Heart left ventricle (tissue), 13 donors: ENCODE results near the gene SRPK2.

Experiments used
- CTCF ChIP-seq, 12 donors: fragments of 200-600 bp; sonication (generic) in 4 of 12; IDR thresholded peaks; one replicate each; pipeline versions ENCODE4 v1.5.0 to v1.8.0; 2018 to 2022; ENCODE audit warnings: antibody characterized with exemption in 12 of 12, mild to moderate bottlenecking in 5 of 12
- POLR2A ChIP-seq, 2 donors: fragments of 450-650 bp; IDR thresholded peaks; one replicate each; pipeline ENCODE4 v1.6.1; 2017; ENCODE audit warnings: antibody characterized with exemption in 2 of 2, mild to moderate bottlenecking in 2 of 2, moderate library complexity in 2 of 2
- donor health status: ischemic (EF 13 %, LVEDD 7.1; RV severe dilation, severe dysfunction).
- donor health status: DM: no; HTN: yes; CAD: no.
- donor health status: DM: no; HTN: no; CAD: no.
- donor health status: ischemic (EF 25% LVEDD 6.9; RV normal size, moderate dysfunction).
- donor health status: ischemic (EF 25% LVEDD 5.7; RV mildly dilated, moderate dysfunction).
- donor health status: ischemic (EF 35%, LVEDD 5.7; RV mildly dilated, moderate dysfunction).
- donor health status: nonischemic (EF 11% LVEDD 7.7; RV severe dilation, severe dysfunction).
- donor health status: DM: yes; HTN: yes; CAD: no.
- donor health status: PGD.
- donor health status: ischemic (EF 29% LVEDD 5.4; RV normal size, mild dysfunction).
- donor health status: nonischemic (EF 23%, LVEDD 6.1; RV moderate dilation, normal function).

GRCh38 chr7:105352018-105352612 lies 36.6 kb downstream of the SRPK2 start:
- TF ChIP-seq POLR2A (IDR thresholded peaks at IDR 0.05) (no peak), CTCF (IDR thresholded peaks at IDR 0.05) (no peak)
